NCI-H69 (cell line): ENCODE data around the gene VWA8.
A peak's percentile ranks its signal among the peaks of the same experiment; 100 is the strongest.

Source experiments
- DNase-seq: peaks from one replicate; lab custom pipeline; 2025; lab: John Stamatoyannopoulos, UW

The VWA8 gene

DNA sequence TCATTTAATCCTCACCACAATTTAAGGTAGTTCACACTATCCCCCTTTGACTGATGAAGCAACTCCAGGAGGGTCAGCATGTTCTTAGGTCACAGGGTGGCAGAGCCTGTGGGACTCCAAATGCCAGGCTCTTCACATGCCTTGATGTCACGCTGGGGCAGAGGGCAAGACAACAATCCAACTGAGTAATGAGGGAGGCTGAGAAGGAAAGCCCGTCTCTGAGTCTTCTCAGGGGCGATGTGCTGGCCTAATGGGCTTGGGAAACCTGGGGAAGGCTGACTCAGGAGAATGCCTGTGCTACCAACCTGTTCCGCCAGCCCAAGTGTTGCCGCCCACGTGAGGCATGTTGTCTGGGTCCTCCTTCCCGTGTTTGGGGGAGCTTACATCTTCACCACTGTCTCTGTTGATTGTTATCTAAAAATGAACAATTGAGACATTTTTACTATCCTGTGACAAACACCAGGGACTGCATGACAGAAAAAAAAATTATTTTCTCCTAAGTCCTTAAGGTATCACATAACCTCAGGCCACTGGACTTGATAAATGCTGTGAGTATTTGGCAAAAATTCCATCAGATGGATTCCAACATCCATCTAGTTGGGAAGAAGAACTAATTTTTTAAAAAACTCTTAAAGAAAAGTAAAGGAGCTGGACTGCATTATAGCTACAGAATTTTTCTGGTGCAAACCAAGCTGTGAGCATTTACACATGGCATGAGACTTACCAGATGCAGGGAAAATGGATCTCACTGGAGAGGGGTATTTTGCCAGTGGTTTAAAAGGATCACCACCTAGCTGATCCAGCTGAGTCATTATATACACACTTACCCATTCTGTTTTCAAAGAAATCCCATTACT lies 346.0 kb downstream of the VWA8 start:
- no peak for DNase-seq

DNA sequence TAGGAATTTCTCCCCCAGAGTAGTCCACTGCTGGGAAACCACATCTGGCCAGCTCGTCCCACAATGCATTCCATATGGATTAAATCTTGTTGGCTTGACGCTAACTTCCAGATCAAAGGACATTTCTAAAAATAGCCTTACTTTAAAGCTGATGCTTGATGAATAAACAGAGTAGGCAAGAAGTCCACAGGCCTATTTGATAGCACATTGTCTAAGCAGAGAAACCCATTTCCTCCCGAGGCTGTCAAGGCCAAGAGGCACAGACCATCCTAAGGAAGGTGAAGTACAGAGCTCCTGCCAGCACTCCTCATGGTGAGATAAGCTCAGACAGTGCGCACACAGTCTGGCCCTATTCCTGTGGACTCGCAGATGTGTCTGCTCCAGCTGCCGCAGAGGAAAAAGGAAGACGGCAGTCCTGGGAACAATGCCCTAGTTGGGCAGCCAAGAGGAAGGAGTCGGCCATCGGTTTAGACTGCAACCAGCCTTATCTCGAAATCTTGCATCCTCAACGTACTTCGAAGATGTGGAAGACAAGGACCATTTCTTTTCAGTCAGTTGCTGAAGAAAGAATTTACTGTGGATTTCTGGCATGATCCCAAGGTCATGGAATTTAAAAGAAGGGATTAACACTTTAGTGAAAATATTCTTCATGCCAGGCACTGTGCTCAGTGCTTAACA lies 346.8 kb downstream of the VWA8 start:
- DNase-seq = no peak

DNA sequence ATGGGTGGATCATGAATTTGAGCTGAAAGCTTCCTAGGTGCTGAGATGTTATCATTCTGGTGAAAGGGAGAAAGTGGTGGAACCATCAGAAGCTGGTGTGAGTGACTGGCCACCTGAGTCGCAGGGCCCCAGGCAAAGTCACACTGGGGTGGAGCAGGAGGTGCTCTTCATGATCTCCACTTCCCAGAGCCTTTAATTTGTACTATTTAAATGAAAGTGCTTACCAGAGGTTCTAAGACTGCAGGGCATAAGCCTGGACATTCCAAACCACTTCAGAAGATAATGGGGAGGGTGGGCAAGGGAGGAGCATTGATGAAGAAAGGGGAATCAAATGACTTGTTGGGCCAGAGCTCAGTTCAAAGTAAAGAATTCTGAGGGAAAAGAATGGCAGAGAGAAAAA lies 347.4 kb downstream of the VWA8 start:
- no peak for DNase-seq

DNA sequence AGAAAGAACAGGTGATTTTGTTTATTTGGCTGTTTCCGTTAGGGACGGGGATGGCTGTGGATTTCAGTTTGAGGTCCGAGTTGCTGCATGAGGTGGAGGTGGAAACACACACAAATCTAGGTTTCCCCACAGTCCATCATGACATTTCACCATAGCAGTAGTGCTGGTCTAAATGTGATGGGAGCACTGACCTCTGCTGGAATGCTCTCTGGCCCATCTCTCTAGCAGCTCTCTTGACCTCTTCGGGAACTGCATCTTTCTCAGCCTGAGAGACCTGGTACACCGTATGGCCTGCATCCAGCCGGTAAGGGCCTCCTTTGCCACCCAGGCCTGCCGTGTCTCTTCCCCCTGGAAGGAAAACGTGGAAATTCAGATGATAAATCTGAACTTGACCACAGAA lies 349.5 kb downstream of the VWA8 start:
- no peak for DNase-seq

DNA sequence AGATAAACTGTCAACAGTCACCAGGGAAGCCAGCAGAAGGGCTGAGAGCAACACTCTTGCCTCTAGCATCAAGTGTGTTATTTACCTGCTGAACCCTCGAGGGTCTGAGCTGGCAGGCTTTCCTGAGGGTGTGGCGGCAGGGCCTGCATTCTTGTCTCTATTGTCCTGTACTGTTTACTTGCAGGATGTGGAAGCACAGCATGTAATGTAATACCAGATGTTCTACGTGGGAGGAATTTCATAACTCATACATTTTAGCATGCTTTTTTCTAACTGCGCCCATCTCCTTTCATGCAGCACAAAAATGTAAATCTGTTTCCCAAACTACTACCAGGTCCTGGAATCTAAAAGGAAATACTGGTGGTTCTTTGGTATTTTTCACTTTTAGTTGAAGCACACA lies 350.5 kb downstream of the VWA8 start:
- peak; percentile 86 for DNase-seq

DNA sequence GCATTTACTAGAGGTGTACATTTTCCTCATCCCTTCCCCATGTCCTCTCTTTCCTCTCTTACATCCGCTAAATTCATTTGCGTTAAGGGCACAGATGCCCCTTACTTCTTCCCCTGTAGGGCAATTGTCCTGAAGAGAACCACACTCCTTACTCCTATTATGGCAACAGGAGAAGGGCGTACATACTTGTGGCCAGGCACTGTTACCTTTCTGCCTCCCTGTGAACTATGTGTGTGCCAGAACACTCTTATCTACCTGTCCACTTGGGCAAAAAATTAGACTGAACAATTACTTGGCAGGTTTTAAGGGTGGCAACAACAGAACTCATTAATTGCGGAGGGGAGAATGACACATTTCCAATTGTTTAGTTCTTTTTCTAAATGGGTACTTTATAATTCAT lies 351.1 kb downstream of the VWA8 start:
- no peak for DNase-seq

DNA sequence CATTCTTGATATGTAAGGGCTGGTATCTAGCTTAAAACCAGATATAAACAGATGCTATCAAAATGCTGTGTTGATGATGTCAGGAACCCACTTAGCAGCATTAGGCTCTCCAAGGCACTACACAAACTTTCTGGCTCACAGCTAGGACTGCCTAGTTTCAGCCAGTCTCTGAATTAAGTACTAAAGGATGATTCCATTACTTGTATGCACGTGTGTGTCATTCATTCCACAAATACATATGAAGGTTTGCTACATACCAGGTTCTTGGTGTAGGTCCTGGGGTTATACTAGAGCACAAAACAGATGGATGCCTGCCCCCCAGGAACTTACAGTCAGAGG lies 352.1 kb downstream of the VWA8 start:
- DNase-seq = peak; percentile 39

DNA sequence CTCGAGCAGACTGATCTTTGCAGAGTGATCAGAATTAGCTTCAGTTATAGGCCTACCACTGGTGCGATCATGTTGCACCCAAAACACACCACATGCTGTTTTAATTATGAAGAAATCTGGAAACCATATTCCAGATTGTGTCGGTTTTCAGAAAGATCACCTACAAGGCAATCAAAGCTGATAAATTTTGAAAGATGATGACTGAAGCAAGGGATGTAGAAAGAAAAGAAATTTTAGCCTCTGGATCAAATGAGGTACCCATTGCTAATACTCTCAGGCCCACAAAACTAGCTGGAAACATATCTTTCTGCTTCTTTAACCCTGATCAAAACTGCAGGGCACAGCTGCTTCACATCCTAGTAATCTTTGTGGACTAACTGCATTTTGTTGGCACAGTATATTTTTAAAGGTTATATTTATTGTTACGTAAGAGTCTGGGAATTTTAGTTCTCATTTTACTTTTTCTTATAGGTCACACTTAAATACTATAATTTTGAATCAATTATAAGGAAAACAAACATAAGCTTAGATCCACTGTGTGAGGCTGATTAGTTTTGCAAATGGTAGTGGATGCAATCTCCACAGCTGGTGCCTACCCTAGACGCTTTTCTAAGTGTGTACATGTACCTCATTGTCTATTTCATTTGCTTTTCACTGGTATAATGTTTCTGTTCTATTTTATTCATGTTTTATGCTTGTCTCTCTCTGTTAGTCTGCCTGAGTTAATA lies 352.6 kb downstream of the VWA8 start:
- peak; percentile 60 for DNase-seq

DNA sequence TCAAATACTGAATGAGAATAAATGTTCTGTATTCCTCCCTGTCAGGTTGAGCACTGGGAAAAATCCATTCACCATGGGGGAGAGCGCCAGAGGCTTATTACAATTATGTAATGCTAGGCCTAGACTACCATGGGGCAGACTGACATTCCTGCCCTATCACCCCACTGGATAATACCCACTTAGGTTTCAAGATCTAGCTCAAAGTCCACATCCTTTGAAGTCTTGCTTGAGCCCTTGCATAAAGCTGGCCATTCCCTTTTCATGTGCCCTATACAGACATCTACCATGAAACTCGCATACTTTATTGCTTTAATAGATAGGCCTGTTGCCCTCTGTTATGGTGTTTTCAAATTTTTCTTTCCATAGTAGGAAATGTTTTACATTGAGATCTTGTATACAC lies 354.3 kb downstream of the VWA8 start:
- no peak for DNase-seq

DNA sequence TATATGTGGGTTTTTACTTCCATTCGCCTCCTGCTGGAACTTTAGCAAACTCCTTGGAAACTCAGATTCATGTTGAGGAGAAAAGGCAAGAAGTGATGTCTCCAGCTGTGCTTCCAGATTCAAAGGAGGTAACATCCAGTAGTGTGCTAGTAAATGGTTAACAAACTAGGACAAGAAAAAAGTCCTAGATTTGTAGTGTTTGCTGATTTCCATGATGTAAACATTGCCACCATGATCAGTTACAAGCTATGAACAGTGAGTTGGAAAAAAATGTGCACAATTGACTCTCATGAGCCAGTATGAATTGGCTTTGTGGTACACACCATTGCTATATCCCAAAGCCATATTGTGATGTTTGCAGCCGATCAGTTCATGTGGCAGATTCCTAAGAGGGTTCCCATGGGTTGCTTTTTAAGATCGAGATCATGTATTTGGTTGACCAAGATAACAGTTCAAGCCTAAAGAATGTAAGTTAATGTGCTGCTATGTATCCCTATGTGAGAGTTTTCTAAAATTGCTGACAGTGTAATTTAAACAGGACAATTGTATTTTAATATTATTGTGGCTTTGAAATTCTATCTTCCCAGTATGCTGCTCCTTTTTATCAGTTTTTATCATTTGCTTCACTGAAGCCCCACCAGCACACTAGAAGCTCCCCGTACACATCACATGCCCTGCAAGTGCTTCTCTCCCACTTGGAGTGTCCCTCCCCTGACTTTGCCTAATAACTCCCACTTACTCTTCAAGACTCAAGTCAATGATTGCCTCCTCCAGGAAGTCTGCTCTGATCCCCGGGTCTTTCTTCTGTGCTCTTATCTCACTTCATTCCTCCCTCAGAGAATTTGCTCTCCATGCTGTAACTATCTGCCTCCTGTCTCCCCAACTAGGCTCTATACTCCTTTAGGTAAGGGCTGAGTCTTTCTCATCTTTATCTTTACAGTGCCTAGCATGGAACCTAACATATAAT lies 355.3 kb downstream of the VWA8 start:
- no peak for DNase-seq

DNA sequence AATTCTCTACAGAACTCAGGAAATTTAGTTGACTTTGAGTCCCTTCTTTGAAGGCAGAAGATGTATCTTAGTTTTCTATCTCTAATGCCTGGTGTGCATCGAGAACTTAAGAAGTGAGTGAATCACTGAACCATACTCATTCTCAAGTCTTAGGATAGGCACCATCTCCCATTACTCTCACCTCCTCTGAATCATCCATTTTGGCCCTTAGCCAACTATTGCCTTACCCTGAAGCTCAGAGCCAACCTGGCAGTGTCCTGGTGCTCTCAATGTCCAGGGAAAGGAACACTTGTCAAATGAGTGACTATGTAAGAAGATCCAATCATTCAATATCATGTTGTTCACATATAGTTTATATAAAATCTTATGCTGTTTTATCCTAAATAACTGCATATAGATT lies 357.0 kb downstream of the VWA8 start:
- peak; percentile 61 for DNase-seq

DNA sequence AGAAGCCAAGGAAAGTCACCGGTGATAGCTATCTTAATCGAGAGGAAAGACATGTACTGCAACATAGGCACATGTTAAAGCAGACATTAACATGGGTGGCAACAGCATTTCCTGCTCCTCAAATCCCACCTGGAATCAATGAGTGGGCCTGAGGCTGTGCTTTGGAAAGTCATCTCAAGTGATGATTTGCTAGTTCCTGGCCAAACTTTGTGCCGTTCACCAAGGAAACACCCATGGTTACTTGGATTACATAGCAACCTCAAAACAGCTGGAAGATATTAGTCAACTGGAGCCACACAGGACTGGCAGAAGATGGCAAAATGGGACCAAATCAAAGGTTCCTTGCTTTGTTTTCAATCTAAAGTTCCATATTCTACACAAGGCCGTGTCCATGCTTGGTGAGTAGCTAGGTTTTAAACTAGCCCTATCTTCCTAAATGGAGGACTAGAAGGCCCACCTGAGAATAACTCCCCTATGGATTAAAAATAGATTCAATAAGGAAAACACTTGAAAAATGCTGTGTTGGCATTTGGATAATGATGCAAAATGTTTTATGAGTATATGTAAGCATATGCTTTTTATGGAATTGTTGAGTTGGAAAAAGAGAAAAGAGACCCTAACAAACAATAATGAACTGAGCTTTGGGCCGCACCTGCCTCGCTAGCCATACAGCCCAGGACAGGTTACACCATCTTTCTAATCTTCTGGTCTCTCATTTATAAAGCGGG lies 359.0 kb downstream of the VWA8 start:
- no peak for DNase-seq

DNA sequence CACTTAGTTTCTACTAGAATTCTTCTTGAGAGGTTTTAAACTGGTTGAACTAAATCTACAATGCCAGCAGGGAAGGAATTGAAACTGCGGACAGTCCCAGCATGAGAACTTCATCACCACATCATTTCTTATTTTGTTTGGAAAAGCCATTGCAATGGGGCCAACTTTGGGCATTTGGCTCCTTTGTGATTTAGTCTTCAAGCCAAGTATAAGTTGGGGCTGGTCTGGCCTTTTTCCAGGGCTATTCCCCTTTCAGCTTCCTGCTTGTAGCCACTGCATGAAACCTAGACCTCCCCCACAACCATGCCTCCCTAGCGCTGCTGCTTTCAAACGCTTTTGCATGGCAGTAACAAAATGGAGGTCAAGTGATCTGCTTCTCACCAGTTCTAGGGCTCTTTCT lies 361.3 kb downstream of the VWA8 start:
- DNase-seq = no peak

DNA sequence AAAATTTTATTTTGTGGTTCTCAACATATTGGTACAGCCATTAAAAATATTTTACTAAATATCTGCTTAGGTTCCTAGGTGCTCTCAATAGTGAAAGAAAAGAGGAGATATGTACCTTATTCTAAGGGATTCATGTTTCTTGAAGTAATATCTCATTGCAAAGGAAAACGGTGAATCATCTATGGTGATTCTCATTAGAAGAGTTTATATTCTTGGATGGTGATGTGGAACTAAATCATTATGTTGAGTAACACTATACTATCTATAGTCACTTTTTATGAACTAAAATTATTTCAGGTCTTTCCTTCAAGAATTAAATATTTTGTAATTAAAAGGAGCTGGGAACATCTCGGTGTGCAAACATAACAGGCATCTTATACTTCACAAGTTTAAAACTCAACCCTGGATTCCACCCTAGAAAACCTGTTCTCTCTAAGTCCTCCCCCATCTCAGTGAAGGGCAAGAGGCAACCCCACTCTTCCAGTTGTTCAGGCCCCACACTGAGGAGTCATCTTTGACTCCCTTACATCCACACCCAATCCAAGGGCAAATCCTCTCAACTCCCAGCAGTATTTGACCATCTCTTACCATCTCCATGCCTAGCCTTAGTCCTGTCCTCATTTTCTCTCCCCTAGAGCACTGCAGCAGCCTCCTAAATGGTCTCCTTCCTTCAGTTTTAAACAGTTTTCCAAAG lies 363.4 kb downstream of the VWA8 start:
- DNase-seq = no peak

DNA sequence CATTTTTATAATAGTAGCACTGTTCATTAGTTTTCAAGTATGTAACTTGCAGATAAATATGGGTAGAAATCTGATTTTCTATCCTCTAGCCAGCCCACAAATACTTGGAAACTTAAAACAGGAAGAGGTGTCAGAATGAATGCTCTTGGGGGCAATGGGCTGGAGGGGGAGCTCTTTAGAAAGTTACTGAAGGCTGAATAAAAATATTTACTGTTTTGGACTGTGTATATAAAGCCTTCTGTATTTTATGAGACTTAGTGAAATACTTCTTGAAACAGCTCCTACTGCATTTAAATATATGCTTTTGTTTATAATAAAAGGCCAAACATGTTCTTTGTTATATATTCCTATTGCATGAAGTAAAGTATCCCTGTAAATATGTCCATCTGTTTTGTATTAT lies 364.7 kb downstream of the VWA8 start:
- no peak for DNase-seq

DNA sequence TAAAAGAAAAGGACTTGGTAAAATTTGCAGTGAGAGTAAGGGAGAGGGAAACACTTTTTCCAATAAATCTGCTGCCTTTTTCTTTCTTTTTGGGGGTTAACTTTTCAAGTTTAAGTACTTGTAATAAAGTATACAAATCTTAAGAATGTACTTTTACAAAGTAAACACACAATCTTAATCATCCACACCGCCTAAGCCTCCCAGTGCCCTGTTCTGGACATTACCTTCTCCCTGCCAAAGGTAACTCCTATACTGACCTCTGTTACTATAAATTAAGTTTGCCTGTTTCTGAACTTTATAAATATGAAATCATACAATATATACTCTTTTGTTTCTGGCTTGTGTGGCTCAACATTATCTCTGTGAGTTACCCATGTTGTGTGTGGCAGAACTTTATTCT lies 365.6 kb downstream of the VWA8 start:
- no peak for DNase-seq

DNA sequence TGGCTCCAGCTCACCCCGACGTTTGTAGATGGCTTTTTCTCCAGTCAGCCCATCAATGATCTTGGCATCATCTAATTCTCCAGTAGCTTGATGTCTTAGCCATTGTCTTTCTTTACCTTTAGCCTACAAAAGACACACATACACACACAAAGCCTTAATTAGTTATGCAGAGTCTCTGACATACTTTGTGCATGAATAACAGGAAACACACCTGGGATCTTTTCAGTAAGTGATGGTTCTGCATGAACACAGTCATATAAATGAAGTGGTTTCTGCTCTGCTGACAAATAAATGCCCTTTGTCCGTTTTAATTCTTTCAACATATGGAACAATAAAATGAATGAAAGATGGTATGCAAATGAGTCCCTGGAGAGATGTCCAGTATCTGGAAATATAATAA lies 370.3 kb downstream of the VWA8 start:
- peak; percentile 80 for DNase-seq

DNA sequence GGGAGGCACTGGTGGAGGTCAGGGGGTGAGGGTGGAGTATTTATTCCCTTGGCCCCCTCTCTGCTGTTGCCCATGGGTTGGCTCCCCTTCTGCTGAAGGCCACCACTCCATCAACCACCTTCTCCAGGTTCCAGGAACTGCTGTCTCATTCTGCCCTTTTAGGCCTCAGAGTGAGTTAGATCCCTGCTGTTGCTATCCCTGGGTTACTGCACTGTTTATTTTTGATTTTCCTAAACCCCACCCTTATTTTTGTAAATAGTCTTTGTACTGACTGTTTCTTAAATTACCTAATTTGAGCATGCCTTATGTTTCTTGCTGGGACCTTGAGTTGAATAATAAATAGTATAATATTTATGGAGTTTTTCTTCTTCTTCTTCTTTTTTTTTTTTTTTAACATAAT lies 370.8 kb downstream of the VWA8 start:
- DNase-seq = peak; percentile 5

DNA sequence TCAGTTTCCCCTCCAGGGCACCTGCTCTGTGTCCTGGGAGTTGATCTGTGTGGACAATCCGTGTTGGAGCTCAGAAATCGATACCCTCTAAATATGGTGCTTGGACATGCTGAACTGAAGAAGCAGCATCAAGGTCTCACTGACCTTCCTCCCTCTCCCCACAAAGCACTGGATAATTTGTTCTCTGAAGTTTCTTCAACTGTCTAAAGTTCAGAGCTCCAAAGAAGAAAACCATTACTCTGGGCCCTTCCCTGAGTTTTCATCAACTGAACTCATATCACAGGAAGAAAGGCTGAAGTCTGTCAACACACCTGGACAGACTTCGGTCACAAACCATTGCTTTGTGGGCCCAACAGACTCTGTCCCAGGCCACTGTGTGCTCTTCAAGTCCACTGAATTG lies 371.5 kb downstream of the VWA8 start:
- DNase-seq = no peak

DNA sequence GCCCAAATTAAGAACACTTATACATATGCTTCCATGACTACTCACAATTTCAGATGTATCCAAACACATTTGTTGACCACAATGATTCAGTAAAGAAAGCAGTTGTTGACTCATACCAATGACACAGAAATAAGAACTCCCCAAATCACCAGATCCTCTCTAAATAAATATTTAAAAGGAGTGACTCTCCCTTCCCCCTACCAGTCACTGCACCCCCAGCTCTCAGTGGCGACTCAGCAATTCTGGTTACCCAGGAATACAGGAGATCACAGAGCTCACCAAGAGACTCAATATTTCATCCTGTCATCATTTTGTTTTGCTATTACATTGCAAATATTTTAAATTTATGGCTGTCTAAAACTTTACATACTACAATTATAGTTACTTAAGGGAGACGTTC lies 372.0 kb downstream of the VWA8 start:
- peak; percentile 10 for DNase-seq

DNA sequence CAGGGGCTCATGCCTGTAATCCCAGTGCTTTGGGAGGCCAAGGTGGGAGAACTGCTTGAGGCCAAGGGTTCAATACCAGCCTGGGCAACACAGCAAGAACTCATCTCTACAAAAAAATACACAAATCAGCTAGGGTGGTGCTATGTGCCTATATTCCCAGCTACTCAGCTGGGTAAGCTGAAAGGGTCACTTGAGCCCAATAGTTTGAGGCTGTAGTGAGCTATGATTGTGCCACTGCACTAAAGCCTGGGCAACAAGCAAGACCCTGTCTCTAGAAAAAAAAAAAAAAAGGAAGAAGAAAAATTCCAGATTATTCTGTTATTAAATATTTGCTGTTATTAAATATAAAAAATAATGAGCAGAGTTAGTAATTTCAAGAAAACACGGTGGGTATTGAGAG lies 372.5 kb downstream of the VWA8 start:
- DNase-seq = no peak
